SHP77 treated with DMSO at 0.1 percent for 48 hours (cell line): ENCODE data around the gene AP1M1.
A peak's percentile ranks its signal among the peaks of the same experiment; 100 is the strongest.

ENCODE experiments used
- DNase-seq: peaks from one replicate; lab custom pipeline; 2025; lab: John Stamatoyannopoulos, UW

Gene AP1M1

GRCh38 chr19:16185123-16185767 is 12.5 kb upstream of the AP1M1 start, which contains the start of gene FAM32A:
Gene FAM32A, plus strand, starts transcription at chr19:16185410. Its CDS starts 33 bp downstream, at chr19:16185443.
- peak; percentile 100 for DNase-seq

- no peak for DNase-seq
These were observed 12.0 kb upstream of the AP1M1 start for GRCh38 chr19:16185768-16186123.

GRCh38 chr19:16188521-16188920 is 9.2 kb upstream of the AP1M1 start:
- no peak for DNase-seq

- no peak for DNase-seq
These were observed 7.5 kb upstream of the AP1M1 start for GRCh38 chr19:16190198-16190597.

- no peak for DNase-seq
These were observed 7.0 kb upstream of the AP1M1 start for GRCh38 chr19:16190736-16191135.

GRCh38 chr19:16191216-16191908 is 6.3 kb upstream of the AP1M1 start:
- no peak for DNase-seq

- DNase-seq: no peak
These were observed 4.2 kb upstream of the AP1M1 start for GRCh38 chr19:16193466-16193865.

- no peak for DNase-seq
These were observed 506 bp upstream of the AP1M1 start for GRCh38 chr19:16197188-16197621.

- DNase-seq: no peak
These were observed 600 bp downstream of the AP1M1 start for GRCh38 chr19:16198370-16198651.

GRCh38 chr19:16199275-16199932 is 1.7 kb downstream of the AP1M1 start:
- no peak for DNase-seq

GRCh38 chr19:16200038-16201010 is 2.6 kb downstream of the AP1M1 start:
- DNase-seq: no peak

GRCh38 chr19:16201011-16201391 is 3.3 kb downstream of the AP1M1 start:
- DNase-seq: no peak

- DNase-seq: no peak
These were observed 4.9 kb downstream of the AP1M1 start for GRCh38 chr19:16202320-16203255.

- DNase-seq: no peak
These were observed 5.7 kb downstream of the AP1M1 start for GRCh38 chr19:16203256-16204004.

GRCh38 chr19:16204005-16204294 is 6.2 kb downstream of the AP1M1 start:
- no peak for DNase-seq

- no peak for DNase-seq
These were observed 7.7 kb downstream of the AP1M1 start for GRCh38 chr19:16205205-16206045.

GRCh38 chr19:16206046-16206605 is 8.4 kb downstream of the AP1M1 start:
- no peak for DNase-seq

GRCh38 chr19:16206637-16207036 is 8.9 kb downstream of the AP1M1 start:
- no peak for DNase-seq

- DNase-seq: no peak
These were observed 9.4 kb downstream of the AP1M1 start for GRCh38 chr19:16207063-16207462.
